Activated B cell treated with CpG ODN at 0.5 μM for 24 hours (primary cell): ENCODE measurements around the gene LRRC27. TPM values are rescaled to one million over a fixed set of nuclear protein-coding genes. Genes with fewer than 3 reads are reported as not detected.
"Not testable (repeated sequence)": the region's sequence is repeated elsewhere in the genome, so short reads cannot be mapped to it uniquely, and the experiment has no call there.

ENCODE experiments used
- ATAC-seq: fragments of 200-7000 bp; cut with Tn5 transposase; one replicate; pipeline ENCODE4 v1.10.0; 2021; ENCODE audit warnings: low read depth, mild to moderate bottlenecking, moderate library complexity
- CTCF ChIA-PET: fragments of 350-600 bp; sonication (Branson Sonifier 250); formaldehyde crosslinking; loops from one replicate; lab custom pipeline; 2021; ENCODE audit warnings: antibody characterized with exemption; lab: Charles Lee
- POLR2A ChIA-PET: fragments of 350-600 bp; sonication (Branson Sonifier 250); formaldehyde crosslinking; loops from one replicate; lab custom pipeline; 2021; ENCODE audit warnings: antibody characterized with exemption; lab: Charles Lee
- DNase-seq: peaks from one replicate; pipeline ENCODE4 v3.0.0; 2022
- H3K27ac Mint-ChIP-seq: one replicate; pipeline ENCODE4 v1.8.0; 2020; ENCODE audit warnings: mixed read lengths
- H3K27me3 Mint-ChIP-seq: one replicate; pipeline ENCODE4 v1.8.0; 2021; ENCODE audit warnings: mixed read lengths
- H3K36me3 Mint-ChIP-seq: one replicate; pipeline ENCODE4 v1.8.0; 2021; ENCODE audit warnings: low read depth, mixed read lengths
- H3K4me1 Mint-ChIP-seq: one replicate; pipeline ENCODE4 v1.8.0; 2021; ENCODE audit warnings: mixed read lengths
- H3K4me3 Mint-ChIP-seq: one replicate; pipeline ENCODE4 v1.8.0; 2020; ENCODE audit warnings: mild to moderate bottlenecking, mixed read lengths
- H3K9me3 Mint-ChIP-seq: one replicate; pipeline ENCODE4 v1.8.0; 2020; ENCODE audit warnings: mixed read lengths
- intact Hi-C: fragments of 100-400 bp; cut with micrococcal nuclease; formaldehyde crosslinking; loops from one replicate; pipeline ENCODE4 v1.15.1; 2024
- total RNA-seq: library from RNA; stranded (reverse); gene quantifications from 2 replicates; pipeline ENCODE4 v1.2.3, GENCODE V29; 2022
- TF ChIP-seq, protein P1 (sequence below): fragments of 200-600 bp; IDR thresholded peaks from one replicate; pipeline ENCODE4 v1.8.0; 2022; ENCODE audit warnings: antibody characterized with exemption, mild to moderate bottlenecking

Gene LRRC27
- total RNA-seq, 1 donor from 2014 or later, result 15.2 TPM

DNA sequence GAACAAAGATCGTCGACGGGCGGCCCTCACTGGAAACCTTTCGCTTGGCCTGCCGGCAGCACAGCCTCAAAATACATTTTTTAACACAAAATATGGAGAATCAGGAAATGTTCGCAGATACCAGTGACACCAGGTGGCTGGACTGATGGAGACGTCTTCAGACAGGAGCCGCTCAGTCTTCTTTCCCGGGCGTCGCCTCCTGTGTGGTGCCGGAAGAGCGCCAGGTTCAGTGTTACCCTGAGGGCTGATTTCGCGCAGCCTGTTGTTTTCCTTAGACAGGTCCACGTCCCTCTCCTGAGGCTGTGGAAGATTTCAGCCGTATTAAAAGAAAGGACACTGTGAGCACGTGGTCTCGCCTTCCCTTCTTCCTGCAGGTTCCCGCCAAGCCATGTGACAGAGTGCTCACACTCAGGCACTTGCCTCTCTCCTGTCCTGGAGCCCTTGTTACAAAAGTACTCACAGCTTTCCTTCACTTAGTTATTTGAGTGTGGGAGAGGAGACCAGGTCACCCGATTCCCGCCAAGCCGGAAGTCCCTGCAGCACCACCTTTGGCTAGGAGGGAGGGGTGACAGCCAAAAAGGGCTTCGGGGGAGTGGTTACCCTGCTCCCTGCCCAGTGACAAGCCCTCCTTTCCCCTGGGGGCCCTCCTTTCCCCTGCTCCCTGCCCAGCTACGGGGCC, 43.3 kb downstream of the LRRC27 start:
- POLR2A ChIA-PET, result no interaction called here
- Mint-ChIP-seq H3K27me3 (peaks cover 7% of the 10 kb centered on the region), H3K36me3 (no peaks in the 10 kb centered on the region), H3K4me3 (no peak overlapping the region), H3K9me3 (no peaks in the 10 kb centered on the region), H3K27ac (no peak overlapping the region), H3K4me1 (no peaks in the 10 kb centered on the region)
- ATAC-seq (no peak), DNase-seq (no peak)
- CTCF ChIA-PET, result no interaction called here
- TF ChIP-seq, protein P1, sequence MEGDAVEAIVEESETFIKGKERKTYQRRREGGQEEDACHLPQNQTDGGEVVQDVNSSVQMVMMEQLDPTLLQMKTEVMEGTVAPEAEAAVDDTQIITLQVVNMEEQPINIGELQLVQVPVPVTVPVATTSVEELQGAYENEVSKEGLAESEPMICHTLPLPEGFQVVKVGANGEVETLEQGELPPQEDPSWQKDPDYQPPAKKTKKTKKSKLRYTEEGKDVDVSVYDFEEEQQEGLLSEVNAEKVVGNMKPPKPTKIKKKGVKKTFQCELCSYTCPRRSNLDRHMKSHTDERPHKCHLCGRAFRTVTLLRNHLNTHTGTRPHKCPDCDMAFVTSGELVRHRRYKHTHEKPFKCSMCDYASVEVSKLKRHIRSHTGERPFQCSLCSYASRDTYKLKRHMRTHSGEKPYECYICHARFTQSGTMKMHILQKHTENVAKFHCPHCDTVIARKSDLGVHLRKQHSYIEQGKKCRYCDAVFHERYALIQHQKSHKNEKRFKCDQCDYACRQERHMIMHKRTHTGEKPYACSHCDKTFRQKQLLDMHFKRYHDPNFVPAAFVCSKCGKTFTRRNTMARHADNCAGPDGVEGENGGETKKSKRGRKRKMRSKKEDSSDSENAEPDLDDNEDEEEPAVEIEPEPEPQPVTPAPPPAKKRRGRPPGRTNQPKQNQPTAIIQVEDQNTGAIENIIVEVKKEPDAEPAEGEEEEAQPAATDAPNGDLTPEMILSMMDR, result no peak
- intact Hi-C loops, result no loop called here

DNA sequence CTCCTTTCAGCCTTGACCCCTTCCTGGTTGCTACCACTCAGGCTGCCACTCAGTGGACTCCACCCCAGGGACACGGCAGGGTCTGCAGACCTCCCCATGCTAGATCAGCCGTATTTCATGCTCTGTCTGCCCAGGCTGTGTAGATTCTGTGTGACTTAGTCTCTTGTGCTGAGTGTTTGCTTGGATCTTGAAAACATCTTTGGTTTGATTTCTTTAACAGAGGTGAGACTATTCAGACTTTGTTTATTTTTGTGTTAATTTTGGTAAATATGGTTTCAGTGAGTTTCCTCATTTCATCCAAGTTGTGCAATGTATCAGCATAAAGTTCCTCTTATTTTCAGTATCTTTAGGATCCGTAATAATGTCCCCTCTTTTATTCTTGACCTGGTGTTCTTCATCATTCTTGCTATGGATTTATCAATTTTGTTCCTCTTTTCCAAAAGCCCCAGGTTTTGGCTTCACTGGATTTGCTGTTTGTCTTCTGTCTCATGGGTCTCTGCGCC, 43.9 kb downstream of the LRRC27 start:
- CTCF ChIA-PET, result no interaction called here
- Mint-ChIP-seq H3K4me1 (no peaks in the 10 kb centered on the region), H3K9me3 (no peaks in the 10 kb centered on the region), H3K27ac (no peak overlapping the region), H3K36me3 (no peaks in the 10 kb centered on the region), H3K27me3 (peaks cover 5% of the 10 kb centered on the region), H3K4me3 (no peak overlapping the region)
- POLR2A ChIA-PET, result no interaction called here
- DNase-seq (no peak), ATAC-seq (no peak)
- intact Hi-C loops, result no loop called here
- TF ChIP-seq, protein P1, result no peak

DNA sequence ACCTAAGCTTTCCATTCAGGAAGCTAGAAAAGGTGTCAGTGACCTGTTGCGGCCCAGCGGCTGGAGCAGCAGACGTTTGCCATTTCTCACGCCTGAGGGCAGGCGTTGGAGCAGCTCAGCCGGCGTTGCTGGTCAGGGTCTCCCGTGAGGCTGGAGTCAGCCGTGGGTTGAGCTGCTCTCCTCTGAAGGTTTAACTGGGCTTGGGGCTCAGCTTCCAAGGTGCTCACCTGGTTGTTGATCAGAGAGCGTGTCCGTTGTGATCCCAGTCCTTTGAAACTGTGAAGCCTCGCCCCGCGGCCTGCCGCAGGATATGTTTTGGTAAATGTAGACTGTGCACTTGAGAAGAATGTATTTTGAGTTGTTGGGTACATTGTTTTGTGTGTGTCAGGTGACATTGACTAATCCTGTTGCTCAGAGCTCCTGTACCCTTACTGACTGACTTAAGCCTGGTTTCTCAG, 44.4 kb downstream of the LRRC27 start:
- no peak for ATAC-seq
- Mint-ChIP-seq H3K27me3 (peaks cover 5% of the 10 kb centered on the region), H3K36me3 (no peaks in the 10 kb centered on the region), H3K4me3 (no peak overlapping the region), H3K27ac (no peak overlapping the region), H3K4me1 (no peaks in the 10 kb centered on the region), H3K9me3 (no peaks in the 10 kb centered on the region)
- intact Hi-C loops, result no loop called here
- ChIA-PET CTCF (interaction anchor here (1.2 kb wide), 1 partner anchor 10 kb away, joined by 3 read pairs; no protein-coding TSS in a partner anchor), POLR2A (no interaction called here)
- no peak for DNase-seq
- TF ChIP-seq, protein P1, result no peak

DNA sequence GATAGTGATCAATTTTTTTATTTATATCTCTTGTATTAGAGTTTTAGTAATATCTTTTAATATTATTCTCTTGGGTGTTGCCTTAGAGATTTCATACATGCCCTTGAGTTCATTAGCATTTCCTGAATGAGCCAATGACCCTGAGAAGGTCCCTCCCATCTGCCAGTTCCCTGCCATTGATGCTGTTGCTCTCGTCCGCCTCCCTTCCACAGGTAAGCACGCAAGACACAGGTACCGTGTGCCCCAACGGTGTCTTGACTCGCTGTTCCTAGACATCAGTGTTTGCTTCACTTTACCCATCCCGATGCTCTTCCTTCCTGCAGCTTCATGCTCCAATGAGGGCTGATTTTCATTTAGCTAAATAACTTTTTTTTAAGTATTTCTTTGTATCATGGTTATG, 45.3 kb downstream of the LRRC27 start:
- POLR2A ChIA-PET, result no interaction called here
- Mint-ChIP-seq H3K4me1 (no peaks in the 10 kb centered on the region), H3K4me3 (no peak overlapping the region), H3K9me3 (no peaks in the 10 kb centered on the region), H3K27me3 (peaks cover 2% of the 10 kb centered on the region), H3K27ac (no peak overlapping the region), H3K36me3 (no peaks in the 10 kb centered on the region)
- TF ChIP-seq, protein P1, result no peak
- intact Hi-C loops, result no loop called here
- DNase-seq (no peak), ATAC-seq (no peak)
- CTCF ChIA-PET, result interaction anchor here (1.2 kb wide), 1 partner anchor 9 kb away, joined by 3 read pairs; no protein-coding TSS in a partner anchor

DNA sequence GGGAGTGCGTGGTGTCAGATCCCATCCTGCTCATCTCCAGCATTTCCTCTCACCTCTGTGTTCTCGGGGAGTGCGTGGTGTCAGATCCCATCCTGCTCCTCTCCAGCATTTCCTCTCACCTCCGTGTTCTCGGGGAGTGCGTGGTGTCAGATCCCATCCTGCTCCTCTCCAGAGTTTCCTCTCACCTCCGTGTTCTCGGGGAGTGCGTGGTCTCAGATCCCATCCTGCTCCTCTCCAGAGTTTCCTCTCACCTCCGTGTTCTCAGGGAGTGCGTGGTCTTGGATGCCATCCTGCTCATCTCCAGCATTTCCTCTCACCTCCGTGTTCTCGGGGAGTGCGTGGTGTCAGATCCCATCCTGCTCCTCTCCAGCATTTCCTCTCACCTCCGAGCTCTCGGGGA, 47.0 kb downstream of the LRRC27 start:
- POLR2A ChIA-PET, ATAC-seq, H3K4me1 Mint-ChIP-seq, DNase-seq, H3K27me3 Mint-ChIP-seq, intact Hi-C loops, H3K9me3 Mint-ChIP-seq, H3K4me3 Mint-ChIP-seq, H3K27ac Mint-ChIP-seq, CTCF ChIA-PET, H3K36me3 Mint-ChIP-seq: not testable (repeated sequence)

DNA sequence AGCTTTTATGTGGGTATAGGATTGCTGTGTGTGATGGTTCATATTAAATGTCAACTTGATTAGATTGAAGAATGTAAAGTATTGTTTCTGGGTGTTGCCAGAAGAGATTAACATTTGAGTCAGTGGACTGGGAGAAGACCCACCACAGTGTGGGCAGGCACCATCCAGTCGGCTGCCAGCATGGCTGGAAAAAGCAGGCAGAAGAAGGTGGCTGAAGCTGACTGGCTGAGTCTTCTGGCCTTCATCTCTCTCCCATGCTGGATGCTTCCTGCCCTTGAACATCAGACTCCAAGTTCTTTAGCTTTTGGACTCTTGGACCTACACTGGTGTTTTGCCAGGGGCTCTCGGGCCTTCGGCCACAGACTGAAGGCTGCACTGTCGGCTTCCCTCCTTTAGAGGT, 49.0 kb downstream of the LRRC27 start:
- CTCF ChIA-PET, result interaction anchor here (1.5 kb wide), 1 partner anchor 63 kb away, joined by 3 read pairs; no protein-coding TSS in a partner anchor
- H3K4me3 Mint-ChIP-seq, H3K36me3 Mint-ChIP-seq, DNase-seq, H3K9me3 Mint-ChIP-seq, intact Hi-C loops, POLR2A ChIA-PET, H3K4me1 Mint-ChIP-seq, H3K27ac Mint-ChIP-seq, ATAC-seq, H3K27me3 Mint-ChIP-seq: not testable (repeated sequence)
